ENCODE data around the gene OTOP3. TPM values are rescaled to one million over a fixed set of nuclear protein-coding genes. Genes with fewer than 3 reads are reported as not detected.

The OTOP3 gene
- total and polyA plus RNA-seq, 7 experiments from 2014 or later: not detected

GRCh38 chr17:74937064-74938051 lies 1.7 kb downstream of the OTOP3 start:
- Mint-ChIP-seq H3K36me3 (peaks cover 0 to 3% (median 0%) of the 10 kb centered on the region in 5 donors), H3K27ac (no peak overlapping the region), H3K9me3 (peaks cover 0 to 3% (median 0%) of the 10 kb centered on the region in 11 donors), H3K4me3 (peak overlapping the region in 1 of 10 donors; percentile 6), H3K4me1 (peaks cover 0 to 6% (median 0%) of the 10 kb centered on the region in 7 donors), H3K27me3 (peaks cover 41 to 66% (median 65%) of the 10 kb centered on the region in 5 donors)
- ATAC-seq (no peak), DNase-seq (no peak)
- Histone ChIP-seq H3K27ac (ENCODE audit: low read depth, low read length) (no peak overlapping the region), H3K9me3 (ENCODE audit: control insufficient read depth in 2 of 3, low read length in 3 of 3) (no peaks in the 10 kb centered on the region), H3K27me3 (ENCODE audit: control insufficient read depth in 2 of 2, insufficient read depth in 2 of 2, low read length in 2 of 2) (peaks cover 0 to 15% of the 10 kb centered on the region in 2 donors), H3K36me3 (ENCODE audit: control insufficient read depth in 2 of 3, insufficient read depth in 3 of 3, low read length in 3 of 3) (no peaks in the 10 kb centered on the region), H3K4me1 (ENCODE audit: control insufficient read depth in 2 of 2, insufficient read depth in 2 of 2, low read length in 2 of 2) (no peaks in the 10 kb centered on the region), H3K4me3 (ENCODE audit: low read length) (no peak overlapping the region)
- intact Hi-C loops (cut with micrococcal nuclease): no loop called here
- ChIA-PET POLR2A (no interaction called here), CTCF (no interaction called here)

GRCh38 chr17:74938194-74938950 lies 2.7 kb downstream of the OTOP3 start:
- Histone ChIP-seq H3K4me1 (ENCODE audit: control insufficient read depth in 2 of 2, insufficient read depth in 2 of 2, low read length in 2 of 2) (no peaks in the 10 kb centered on the region), H3K4me3 (ENCODE audit: low read length) (no peak overlapping the region), H3K27ac (ENCODE audit: low read depth, low read length) (no peak overlapping the region), H3K36me3 (ENCODE audit: control insufficient read depth in 2 of 3, insufficient read depth in 3 of 3, low read length in 3 of 3) (no peaks in the 10 kb centered on the region), H3K27me3 (ENCODE audit: control insufficient read depth in 2 of 2, insufficient read depth in 2 of 2, low read length in 2 of 2) (peaks cover 0 to 15% of the 10 kb centered on the region in 2 donors), H3K9me3 (ENCODE audit: control insufficient read depth in 2 of 3, low read length in 3 of 3) (no peaks in the 10 kb centered on the region)
- peaks cover 34 to 58% (median 55%) of the 10 kb centered on the region in 5 donors for H3K27me3 Mint-ChIP-seq
- peaks cover 0 to 6% (median 0%) of the 10 kb centered on the region in 7 donors for H3K4me1 Mint-ChIP-seq
- POLR2A ChIA-PET: no interaction called here
- H3K4me3 Mint-ChIP-seq: no peak overlapping the region
- intact Hi-C loops (cut with micrococcal nuclease): no loop called here
- CTCF ChIA-PET: no interaction called here
- ATAC-seq: no peak
- H3K36me3 Mint-ChIP-seq: peaks cover 0 to 3% (median 0%) of the 10 kb centered on the region in 5 donors
- peak overlapping the region in 1 of 9 donors; percentile 39 for H3K27ac Mint-ChIP-seq
- peaks cover 0 to 3% (median 0%) of the 10 kb centered on the region in 11 donors for H3K9me3 Mint-ChIP-seq
- no peak for DNase-seq

- ATAC-seq: no peak
- Histone ChIP-seq H3K36me3 (ENCODE audit: control insufficient read depth in 2 of 3, insufficient read depth in 3 of 3, low read length in 3 of 3) (no peaks in the 10 kb centered on the region), H3K9me3 (ENCODE audit: control insufficient read depth in 2 of 3, low read length in 3 of 3) (no peaks in the 10 kb centered on the region), H3K27ac (ENCODE audit: low read depth, low read length) (no peak overlapping the region), H3K4me3 (ENCODE audit: low read length) (no peak overlapping the region), H3K27me3 (ENCODE audit: control insufficient read depth in 2 of 2, insufficient read depth in 2 of 2, low read length in 2 of 2) (peaks cover 0 to 15% of the 10 kb centered on the region in 2 donors), H3K4me1 (ENCODE audit: control insufficient read depth in 2 of 2, insufficient read depth in 2 of 2, low read length in 2 of 2) (no peaks in the 10 kb centered on the region)
- Mint-ChIP-seq H3K27ac (peak overlapping the region in 1 of 9 donors; percentile 39), H3K36me3 (peaks cover 0 to 3% (median 0%) of the 10 kb centered on the region in 5 donors), H3K4me3 (no peak overlapping the region), H3K9me3 (peaks cover 0 to 3% (median 0%) of the 10 kb centered on the region in 11 donors), H3K4me1 (peaks cover 0 to 6% (median 0%) of the 10 kb centered on the region in 7 donors), H3K27me3 (peaks cover 27 to 56% (median 47%) of the 10 kb centered on the region in 5 donors)
- intact Hi-C loops (cut with micrococcal nuclease): no loop called here
- CTCF ChIA-PET: interaction anchor here (0.6 kb wide), 1 partner anchor 83 kb away, joined by 3 read pairs; no protein-coding TSS in a partner anchor
- no peak for DNase-seq
- POLR2A ChIA-PET: no interaction called here
These were observed 3.8 kb downstream of the OTOP3 start for GRCh38 chr17:74939534-74939933.

- H3K36me3 Mint-ChIP-seq: peaks cover 0 to 3% (median 0%) of the 10 kb centered on the region in 5 donors
- no peak overlapping the region for H3K4me3 ChIP-seq (ENCODE audit: low read length)
- H3K27ac Mint-ChIP-seq: no peak overlapping the region
- intact Hi-C loops (cut with micrococcal nuclease): no loop called here
- H3K9me3 Mint-ChIP-seq: peaks cover 0 to 3% (median 0%) of the 10 kb centered on the region in 11 donors
- H3K4me1 ChIP-seq (ENCODE audit: control insufficient read depth in 2 of 2, insufficient read depth in 2 of 2, low read length in 2 of 2): no peaks in the 10 kb centered on the region
- ChIA-PET CTCF (no interaction called here), POLR2A (no interaction called here)
- H3K4me3 Mint-ChIP-seq: no peak overlapping the region
- H3K4me1 Mint-ChIP-seq: peaks cover 0 to 6% (median 0%) of the 10 kb centered on the region in 7 donors
- no peaks in the 10 kb centered on the region for H3K9me3 ChIP-seq (ENCODE audit: control insufficient read depth in 2 of 3, low read length in 3 of 3)
- peaks cover 0 to 10% of the 10 kb centered on the region in 2 donors for H3K27me3 ChIP-seq (ENCODE audit: control insufficient read depth in 2 of 2, insufficient read depth in 2 of 2, low read length in 2 of 2)
- H3K27ac ChIP-seq (ENCODE audit: low read depth, low read length): no peak overlapping the region
- H3K36me3 ChIP-seq (ENCODE audit: control insufficient read depth in 2 of 3, insufficient read depth in 3 of 3, low read length in 3 of 3): no peaks in the 10 kb centered on the region
- peaks cover 26 to 50% (median 41%) of the 10 kb centered on the region in 5 donors for H3K27me3 Mint-ChIP-seq
- ATAC-seq (no peak), DNase-seq (no peak)
These were observed 5.5 kb downstream of the OTOP3 start for GRCh38 chr17:74941128-74941725.

- Histone ChIP-seq H3K4me3 (ENCODE audit: low read length) (no peak overlapping the region), H3K4me1 (ENCODE audit: control insufficient read depth in 2 of 2, insufficient read depth in 2 of 2, low read length in 2 of 2) (no peaks in the 10 kb centered on the region), H3K27me3 (ENCODE audit: control insufficient read depth in 2 of 2, insufficient read depth in 2 of 2, low read length in 2 of 2) (no peaks in the 10 kb centered on the region), H3K27ac (ENCODE audit: low read depth, low read length) (no peak overlapping the region), H3K9me3 (ENCODE audit: control insufficient read depth in 2 of 3, low read length in 3 of 3) (no peaks in the 10 kb centered on the region), H3K36me3 (ENCODE audit: control insufficient read depth in 2 of 3, insufficient read depth in 3 of 3, low read length in 3 of 3) (no peaks in the 10 kb centered on the region)
- POLR2A ChIA-PET: no interaction called here
- H3K27ac Mint-ChIP-seq: no peak overlapping the region
- intact Hi-C loops (cut with micrococcal nuclease): no loop called here
- DNase-seq (no peak), ATAC-seq (no peak)
- peaks cover 0 to 1% (median 0%) of the 10 kb centered on the region in 11 donors for H3K9me3 Mint-ChIP-seq
- CTCF ChIA-PET: no interaction called here
- H3K4me1 Mint-ChIP-seq: peaks cover 0 to 6% (median 0%) of the 10 kb centered on the region in 7 donors
- H3K36me3 Mint-ChIP-seq: no peaks in the 10 kb centered on the region
- H3K27me3 Mint-ChIP-seq: peaks cover 4 to 26% (median 16%) of the 10 kb centered on the region in 5 donors
- no peak overlapping the region for H3K4me3 Mint-ChIP-seq
These were observed 8.3 kb downstream of the OTOP3 start for GRCh38 chr17:74943808-74944522.

- Histone ChIP-seq H3K4me3 (ENCODE audit: low read length) (no peak overlapping the region), H3K27me3 (ENCODE audit: control insufficient read depth in 2 of 2, insufficient read depth in 2 of 2, low read length in 2 of 2) (no peaks in the 10 kb centered on the region), H3K9me3 (ENCODE audit: control insufficient read depth in 2 of 3, low read length in 3 of 3) (no peaks in the 10 kb centered on the region), H3K4me1 (ENCODE audit: control insufficient read depth in 2 of 2, insufficient read depth in 2 of 2, low read length in 2 of 2) (no peaks in the 10 kb centered on the region), H3K36me3 (ENCODE audit: control insufficient read depth in 2 of 3, insufficient read depth in 3 of 3, low read length in 3 of 3) (no peaks in the 10 kb centered on the region), H3K27ac (ENCODE audit: low read depth, low read length) (no peak overlapping the region)
- no peak for ATAC-seq
- no peak overlapping the region for H3K4me3 Mint-ChIP-seq
- H3K9me3 Mint-ChIP-seq: no peaks in the 10 kb centered on the region
- peaks cover 4 to 20% (median 10%) of the 10 kb centered on the region in 5 donors for H3K27me3 Mint-ChIP-seq
- POLR2A ChIA-PET: no interaction called here
- intact Hi-C loops (cut with micrococcal nuclease): no loop called here
- H3K27ac Mint-ChIP-seq: no peak overlapping the region
- DNase-seq: no peak
- CTCF ChIA-PET: no interaction called here
- H3K4me1 Mint-ChIP-seq: no peaks in the 10 kb centered on the region
- H3K36me3 Mint-ChIP-seq: no peaks in the 10 kb centered on the region
These were observed 9.8 kb downstream of the OTOP3 start for GRCh38 chr17:74945543-74945942.
